Raji (cell line): Measurements from ENCODE around the gene GRAMD1B.

ENCODE experiments used
- POLR2A ChIP-seq: IDR thresholded peaks from 2 replicates; pipeline ENCODE4 v1.6.1; 2011; ENCODE audit warnings: low read depth, low read length, control low read depth; ENCODE audit not compliant: insufficient read depth

GRAMD1B gene

DNA sequence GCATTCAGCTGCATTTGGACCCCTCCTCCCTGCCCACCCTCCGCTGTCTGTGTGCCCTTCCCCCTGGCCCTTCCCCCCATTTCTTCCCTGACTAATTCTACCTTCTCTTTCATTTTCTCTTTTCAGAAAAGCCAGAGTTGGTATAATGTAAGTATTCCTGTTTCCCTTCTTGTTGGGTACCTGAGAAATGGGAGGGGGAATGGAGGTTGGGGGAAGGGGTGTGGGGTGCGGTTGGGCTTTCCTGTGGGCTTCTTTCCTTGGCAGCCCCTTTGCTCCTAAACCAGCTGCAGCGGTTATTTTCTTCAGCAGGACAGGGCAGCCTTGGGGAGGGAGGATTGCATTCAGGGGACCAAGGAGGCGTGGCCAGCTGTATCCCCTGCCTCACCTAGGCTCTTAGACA lies 154.1 kb downstream of the GRAMD1B start:
- no peak for TF ChIP-seq POLR2A

DNA sequence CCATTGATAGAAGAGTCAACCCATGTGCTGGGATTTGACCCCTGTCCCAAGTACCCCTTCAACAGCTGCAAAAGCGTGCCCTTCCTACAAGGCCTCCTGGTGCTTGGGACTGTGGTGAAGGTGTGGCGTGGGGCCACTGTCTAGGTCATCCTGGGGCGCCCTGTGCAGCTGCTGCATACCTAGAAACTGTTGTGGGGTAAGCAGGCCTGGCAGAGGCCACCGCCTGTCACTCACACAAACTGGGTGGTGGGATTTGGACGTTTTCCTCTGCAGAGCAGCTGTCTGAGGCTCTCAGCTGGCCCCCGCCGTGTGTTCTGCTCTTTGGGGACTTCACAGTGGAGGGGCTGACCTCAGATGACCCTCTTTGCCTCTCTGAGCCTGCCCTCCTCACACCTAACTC lies 154.7 kb downstream of the GRAMD1B start:
- TF ChIP-seq POLR2A = no peak

DNA sequence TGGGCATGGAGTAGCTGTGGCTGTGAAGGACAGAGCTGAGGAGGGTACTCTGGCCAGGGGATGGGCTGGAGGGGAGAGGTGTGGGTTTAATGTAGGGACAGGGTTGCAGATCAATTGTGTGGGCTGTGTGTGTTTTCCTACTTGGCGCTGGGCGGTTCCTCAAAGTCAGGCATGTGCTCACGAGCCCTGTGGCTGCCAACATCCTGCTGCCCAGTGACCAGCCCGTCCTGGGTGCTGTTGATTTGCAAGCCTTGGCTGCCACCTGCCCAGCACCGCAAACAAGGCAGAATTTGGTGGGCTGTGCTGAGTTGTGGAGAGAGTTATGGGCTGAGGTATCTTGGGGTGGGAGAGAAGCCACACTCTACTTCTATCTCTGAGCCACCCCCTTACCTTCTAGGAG lies 155.1 kb downstream of the GRAMD1B start:
- no peak for TF ChIP-seq POLR2A

DNA sequence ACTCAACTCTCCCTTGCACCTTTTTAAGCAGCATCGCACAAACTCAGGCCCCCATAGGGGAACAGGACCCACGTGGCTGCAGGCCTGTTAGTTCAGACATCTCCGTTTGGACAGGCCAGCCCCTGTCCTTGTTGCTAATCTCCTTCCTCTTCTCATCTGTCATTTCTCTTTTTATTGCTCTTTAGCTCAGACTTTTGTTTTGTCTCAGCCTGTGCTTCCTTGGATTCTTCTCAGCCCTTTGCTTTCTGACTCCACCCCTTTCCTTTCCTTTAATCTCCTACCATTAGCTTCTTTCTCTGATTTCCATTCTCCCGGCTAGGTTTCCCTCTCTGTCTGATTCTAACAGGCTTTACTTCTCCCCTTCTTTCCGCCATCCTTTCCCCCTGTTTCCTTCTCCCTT lies 155.6 kb downstream of the GRAMD1B start:
- no peak for TF ChIP-seq POLR2A

DNA sequence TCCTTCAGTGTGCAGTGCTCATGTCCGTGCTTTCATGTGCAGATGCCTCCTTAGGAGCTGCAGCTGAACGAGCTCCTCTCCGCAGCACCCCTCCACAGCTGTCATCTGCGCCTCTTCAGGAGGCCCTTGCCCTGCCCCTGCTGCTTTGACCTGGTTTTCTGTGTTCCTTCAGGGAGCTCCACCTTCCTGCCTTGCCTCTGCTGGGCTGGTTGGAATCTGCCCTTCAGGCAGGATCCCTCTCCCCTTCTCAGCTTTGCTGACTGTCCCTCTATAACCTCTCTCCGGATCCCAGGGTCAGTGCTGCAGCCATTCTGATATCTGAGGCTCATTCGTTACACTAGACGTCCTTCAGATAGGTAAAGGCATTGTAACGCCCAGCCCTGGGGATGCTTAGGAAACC lies 156.5 kb downstream of the GRAMD1B start:
- TF ChIP-seq POLR2A = no peak

DNA sequence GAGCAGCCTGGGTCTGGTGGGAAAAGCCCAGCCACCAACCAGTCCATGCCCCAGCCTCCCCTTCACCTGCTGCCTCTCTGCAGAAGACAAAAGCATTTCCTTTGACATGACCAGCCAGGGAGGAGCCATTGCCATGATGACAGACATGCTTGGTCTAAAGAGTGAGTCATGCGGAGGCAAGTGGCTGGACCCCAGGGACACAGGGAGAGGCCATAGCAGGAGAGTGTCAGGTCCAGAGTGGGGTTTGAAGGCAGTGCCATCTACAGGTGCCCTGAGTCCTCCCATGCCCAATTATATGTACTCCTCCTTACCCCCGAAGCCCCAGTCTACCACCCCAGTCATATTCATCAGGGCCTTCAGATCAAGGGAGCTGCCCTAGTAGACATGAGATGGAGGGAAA lies 157.0 kb downstream of the GRAMD1B start:
- no peak for TF ChIP-seq POLR2A

DNA sequence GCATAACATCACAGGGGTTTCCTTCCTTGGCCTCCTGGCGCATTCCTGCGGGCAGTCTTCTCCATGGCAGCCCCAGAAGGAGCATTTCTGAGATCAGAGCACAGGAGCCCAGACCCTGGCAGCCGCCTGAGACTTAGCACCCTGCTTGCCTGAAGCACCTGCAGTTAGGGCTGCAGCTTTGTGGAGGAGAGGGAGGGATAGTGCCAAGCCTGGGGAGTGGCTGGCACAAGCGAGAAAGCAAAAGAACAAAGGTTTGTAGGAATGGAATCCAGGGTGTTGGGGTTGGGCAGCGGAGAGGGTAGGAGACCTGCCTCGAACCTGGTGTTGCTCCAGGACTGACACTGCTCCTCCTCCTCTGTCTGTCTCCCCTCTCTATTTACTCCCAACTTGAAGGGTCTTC lies 157.5 kb downstream of the GRAMD1B start:
- no peak for TF ChIP-seq POLR2A

DNA sequence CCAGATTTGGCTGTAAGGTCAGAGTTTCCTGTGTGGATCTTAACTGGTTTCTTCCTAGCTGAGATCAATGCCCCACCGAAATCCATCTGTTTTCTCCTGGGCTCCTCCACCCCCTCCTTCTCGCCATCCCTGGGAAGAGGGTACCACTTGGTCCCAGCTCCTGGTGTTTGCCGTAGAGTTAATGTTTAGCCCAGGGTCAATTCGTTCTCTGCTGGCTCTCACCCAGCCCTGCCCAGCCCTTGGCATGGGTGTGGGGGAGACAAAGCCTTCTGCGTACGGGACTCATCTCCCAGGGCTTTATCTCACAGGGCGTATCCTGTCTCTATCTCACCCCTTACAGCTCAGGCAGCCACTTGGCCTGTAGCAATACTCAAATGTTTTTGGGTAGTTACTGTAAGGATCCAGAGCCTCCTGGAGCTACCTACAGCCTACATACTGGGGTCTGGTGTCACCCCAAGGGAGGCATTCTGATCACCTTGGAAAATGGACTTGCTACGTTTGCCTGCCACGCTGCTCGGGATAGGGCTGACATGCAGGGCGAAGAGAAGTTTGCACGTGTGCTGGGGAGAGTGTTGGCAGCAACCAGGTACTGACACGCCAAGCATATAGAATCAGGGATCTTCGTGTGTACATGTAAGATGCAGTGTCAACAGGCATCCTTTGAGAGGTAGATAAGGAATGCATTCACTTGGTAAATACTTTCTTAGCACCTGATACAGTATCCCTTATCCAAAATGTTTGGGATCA lies 158.2 kb downstream of the GRAMD1B start:
- no peak for TF ChIP-seq POLR2A

DNA sequence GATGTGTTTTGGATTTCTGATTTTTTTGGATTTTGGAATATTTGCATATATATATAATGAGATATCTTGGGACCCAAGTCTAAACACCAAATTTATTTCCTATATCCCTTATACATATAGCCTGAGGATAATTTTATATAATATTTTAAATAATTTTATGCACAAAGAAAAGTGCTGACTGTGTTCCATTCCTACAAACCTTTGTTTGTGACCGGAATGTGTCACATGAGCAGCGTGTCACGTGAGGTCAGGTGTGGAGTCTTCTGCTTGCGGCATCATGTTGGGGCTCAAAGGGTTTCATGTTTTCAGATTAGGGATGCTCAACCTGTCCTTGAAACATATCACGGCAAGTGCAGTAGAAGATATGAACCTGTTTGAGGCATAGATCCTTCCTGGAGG lies 158.8 kb downstream of the GRAMD1B start:
- no peak for TF ChIP-seq POLR2A

DNA sequence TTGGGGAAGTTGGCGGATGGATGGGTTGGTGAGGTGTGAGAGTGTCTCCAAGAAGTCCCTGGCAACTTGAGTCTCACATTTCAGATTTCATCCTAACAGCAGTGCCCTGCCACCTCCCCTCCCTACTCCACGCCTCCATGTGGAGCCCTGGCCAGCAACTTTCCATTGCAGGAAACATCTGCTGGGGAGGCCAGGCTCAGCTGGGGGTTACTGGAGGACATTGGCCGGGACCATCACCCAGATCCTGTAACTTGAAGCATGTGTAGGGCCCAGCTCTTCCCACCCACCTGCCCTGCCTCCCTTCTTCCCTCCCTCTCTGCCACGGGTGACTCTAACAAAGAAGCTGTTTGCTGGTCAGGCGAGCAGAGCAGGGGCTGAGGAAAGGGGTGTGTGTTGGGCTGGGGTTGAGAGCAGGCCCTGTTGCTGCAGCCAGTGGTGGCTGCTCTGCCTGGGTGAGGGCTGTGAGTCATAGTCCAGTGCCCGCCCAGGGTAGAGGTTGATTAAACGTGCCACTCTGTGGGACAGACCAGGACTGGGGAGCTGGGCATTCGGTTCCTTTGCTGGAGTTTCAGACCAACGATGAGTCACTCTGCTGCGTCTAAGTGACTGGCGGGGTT lies 160.3 kb downstream of the GRAMD1B start:
- TF ChIP-seq POLR2A = no peak

DNA sequence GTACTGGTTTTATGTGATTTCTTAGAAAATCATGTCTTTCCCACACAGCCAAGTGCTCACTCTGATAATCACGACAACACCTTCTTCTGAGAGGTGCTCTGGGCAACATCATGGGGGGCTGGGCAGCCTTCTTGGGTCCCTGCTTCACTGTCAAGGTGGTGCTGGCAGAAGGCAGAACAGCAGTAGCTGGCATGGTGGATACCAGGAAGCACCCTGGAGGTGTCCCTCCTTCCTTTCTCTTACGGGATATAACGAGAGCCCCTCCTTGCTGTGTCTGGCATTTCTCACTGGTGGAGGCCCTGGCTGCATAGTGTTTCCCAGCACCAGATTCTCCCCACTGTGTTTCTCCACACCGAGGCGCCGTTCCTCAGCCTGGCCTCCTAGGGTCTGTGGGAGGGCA lies 163.5 kb downstream of the GRAMD1B start:
- TF ChIP-seq POLR2A = no peak

DNA sequence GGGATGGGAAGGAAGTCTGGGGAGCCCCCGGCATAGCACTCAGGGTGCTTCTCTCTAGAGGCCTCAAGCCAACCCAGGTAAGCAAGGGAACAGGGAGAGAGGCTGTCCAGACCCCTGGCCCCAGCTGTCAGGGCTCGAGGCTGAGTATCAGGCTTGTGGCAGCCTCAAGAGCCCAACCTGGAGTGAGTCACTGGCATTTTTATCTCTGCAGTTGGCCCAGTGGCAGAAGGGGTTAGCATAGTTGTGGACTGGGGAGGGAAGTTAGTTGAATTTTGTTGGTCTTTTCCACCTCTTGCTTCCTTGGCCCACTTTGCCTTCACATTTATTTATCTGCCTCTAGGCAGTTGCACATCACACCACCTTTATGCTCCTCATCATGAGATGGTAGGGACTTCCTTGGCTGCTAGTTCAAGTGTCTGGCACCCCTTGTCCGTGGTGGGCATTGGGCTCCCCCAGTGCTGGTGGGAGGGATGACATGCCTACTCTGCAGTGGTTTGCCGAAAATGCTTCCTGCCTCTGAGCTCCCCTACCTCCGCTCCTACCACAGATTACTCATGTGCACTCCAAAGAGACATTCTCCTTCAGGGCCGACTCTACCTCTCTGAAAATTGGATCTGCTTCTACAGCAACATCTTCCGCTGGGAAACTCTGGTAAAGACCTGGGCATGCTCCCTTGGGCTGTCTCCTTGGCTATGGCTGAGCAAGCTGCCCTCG lies 164.3 kb downstream of the GRAMD1B start:
- no peak for TF ChIP-seq POLR2A

DNA sequence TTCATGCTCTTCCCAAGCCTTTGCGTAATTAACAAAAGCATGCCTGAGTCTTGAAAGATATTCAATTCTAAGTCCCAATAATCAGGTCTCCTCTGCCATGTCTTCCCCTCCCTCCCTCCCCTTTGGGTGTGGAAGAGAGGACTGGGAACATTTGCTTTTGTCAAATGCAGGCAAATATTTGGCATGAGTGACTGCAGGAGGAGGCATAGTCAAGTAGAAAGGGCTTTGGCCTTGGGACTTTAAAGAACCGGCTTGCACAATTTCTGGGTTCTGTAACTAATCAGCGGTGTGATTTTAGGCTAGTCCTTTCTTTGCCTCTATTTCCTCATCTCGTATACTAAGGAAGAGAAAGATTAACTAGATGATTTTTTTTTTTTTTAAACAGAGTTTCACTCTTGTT lies 164.9 kb downstream of the GRAMD1B start:
- TF ChIP-seq POLR2A = no peak

DNA sequence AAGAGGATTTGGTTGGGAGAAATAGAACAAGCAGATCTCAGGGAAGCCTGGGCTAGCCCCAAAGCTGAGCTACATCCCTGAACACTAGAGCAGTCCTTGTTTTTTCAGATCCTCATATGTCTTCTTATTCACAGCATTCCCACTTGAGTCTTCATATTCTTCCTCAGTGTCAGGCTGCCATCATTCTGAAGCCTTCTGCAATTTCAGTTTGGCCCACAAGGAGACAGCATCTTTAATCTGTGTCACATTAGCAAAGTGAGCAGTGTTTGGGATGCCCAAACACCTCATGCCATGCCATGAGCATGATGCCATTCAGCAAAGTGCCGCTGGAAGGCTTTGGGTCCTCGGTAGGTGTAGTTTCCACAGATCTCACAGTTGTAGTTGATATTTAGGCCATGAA lies 167.8 kb downstream of the GRAMD1B start:
- TF ChIP-seq POLR2A = no peak

DNA sequence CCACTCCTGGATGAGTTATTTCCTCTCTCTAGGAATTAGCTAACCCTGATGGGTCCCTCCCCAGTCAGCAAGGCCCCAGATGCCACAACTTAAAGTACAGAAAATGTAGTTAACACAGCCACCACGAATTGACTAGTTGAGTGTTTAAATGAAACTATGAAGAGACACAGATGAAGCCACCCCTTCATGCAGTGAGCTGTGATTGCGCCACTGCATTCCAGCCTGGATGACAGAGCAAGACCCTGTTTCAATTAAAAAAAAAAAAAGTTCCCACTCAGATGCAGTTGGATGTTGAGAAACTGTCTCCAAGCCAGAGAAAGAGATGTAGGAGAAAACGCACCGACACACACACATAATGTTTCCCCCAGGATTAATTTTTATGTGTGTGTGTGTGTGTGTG lies 171.1 kb downstream of the GRAMD1B start:
- no peak for TF ChIP-seq POLR2A

DNA sequence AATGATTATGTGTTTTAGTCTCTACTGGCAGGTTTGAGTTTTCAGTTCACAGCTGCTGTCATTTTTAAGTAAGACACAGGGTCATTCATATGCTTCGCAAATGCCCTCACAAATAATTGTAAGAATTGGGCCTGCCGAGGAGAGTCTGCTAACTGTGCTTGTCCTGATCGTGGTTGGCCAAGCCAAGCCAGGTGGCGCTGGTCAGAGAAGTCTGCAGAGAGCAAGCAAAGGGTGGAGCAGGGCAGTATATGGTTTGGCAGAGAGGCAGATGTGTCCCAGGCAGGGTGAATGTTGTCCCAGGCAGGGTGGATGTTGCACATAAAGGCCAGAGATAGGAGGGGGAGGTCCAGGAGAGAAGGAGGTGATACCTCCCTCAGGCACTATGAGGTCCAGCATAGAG lies 171.7 kb downstream of the GRAMD1B start:
- no peak for TF ChIP-seq POLR2A
